ENCODE results near the gene SOX30. TPM values are rescaled to one million over a fixed set of nuclear protein-coding genes. Genes with fewer than 3 reads are reported as not detected.
A peak's percentile ranks its signal among the peaks of the same experiment; 100 is the strongest.

The SOX30 gene
- total RNA-seq, 3 donors from 2014 or later = 0.22 to 0.29 (median 0.29) TPM

- no peak for ATAC-seq
- no peak for DNase-seq
- Histone ChIP-seq H3K4me1 (ENCODE audit: low read depth) (peaks cover 3% of the 10 kb centered on the region), H3K4me3 (peak overlapping the region; percentile 20), H3K36me3 (ENCODE audit: low read depth) (no peaks in the 10 kb centered on the region), H3K9me3 (no peaks in the 10 kb centered on the region)
- no peak for TF ChIP-seq CTCF (IDR thresholded peaks at IDR 0.05)
- intact Hi-C loops (cut with DNase I, micrococcal nuclease) = loop anchor here in 1 of 2 donors (10.0 kb wide), 1 partner anchor 64 kb away; no protein-coding TSS in a partner anchor
Observed at GRCh38 chr5:157650991-157651611, 1.1 kb downstream of the SOX30 start.

DNA sequence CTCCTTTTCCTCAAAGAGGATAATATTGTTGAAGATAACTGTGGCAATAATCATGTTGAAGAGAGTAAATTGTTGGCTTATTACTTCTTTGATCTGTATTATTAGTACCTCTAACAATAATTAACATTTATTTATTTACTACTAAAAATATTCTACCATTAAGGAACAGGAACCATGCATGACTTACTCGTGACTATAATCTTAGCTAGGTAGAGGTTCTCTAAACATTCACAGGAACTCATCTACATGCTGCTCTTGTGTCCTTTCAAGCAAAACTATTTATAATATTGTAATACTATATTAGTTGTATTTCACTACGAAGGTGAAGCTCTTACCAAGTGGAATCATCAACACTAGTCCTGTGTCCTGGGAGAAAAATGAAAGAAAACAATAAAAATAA lies 3.1 kb downstream of the SOX30 start:
- Histone ChIP-seq H3K4me3 (no peak overlapping the region), H3K36me3 (ENCODE audit: low read depth) (no peaks in the 10 kb centered on the region), H3K4me1 (ENCODE audit: low read depth) (peaks cover 3% of the 10 kb centered on the region), H3K9me3 (no peaks in the 10 kb centered on the region)
- ATAC-seq (no peak), DNase-seq (no peak)
- intact Hi-C loops (cut with DNase I, micrococcal nuclease) = no loop called here
- TF ChIP-seq CTCF (IDR thresholded peaks at IDR 0.05) = no peak

DNA sequence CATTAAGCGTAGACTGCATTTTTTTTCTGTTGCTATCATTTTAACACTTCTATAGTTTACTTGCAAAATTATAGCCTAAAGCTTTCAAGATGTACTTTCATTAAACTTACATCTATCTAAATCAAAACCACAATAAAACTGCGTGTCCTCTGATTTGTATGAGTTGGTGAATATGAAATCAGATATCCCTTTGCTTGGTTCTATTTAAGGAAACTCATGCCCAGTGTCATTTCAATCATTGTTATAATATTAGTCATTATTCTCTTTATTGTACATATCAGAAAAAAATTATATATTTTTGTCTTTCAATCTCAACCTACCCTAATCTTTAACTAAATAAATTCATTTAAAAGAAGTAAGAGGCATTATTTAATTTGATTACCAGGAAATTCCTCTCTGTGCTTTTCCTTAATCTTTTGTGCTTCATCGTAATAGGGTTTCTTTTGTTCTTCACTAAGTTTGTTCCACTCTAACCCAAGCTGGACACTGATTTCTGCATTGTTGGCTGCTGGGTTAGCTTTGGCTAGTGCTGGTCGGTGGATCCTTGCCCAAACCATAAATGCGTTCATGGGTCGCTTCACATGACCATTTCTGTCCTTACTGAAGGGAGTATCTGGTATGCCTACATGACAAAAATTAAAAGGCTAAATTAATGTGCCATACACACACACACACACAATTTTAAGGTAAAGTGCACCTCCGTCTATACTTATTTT lies 3.8 kb downstream of the SOX30 start:
- Histone ChIP-seq H3K4me3 (no peak overlapping the region), H3K4me1 (ENCODE audit: low read depth) (peaks cover 3% of the 10 kb centered on the region), H3K36me3 (ENCODE audit: low read depth) (no peaks in the 10 kb centered on the region), H3K9me3 (no peaks in the 10 kb centered on the region)
- intact Hi-C loops (cut with DNase I, micrococcal nuclease) = no loop called here
- no peak for ATAC-seq
- no peak for DNase-seq
- no peak for TF ChIP-seq CTCF (IDR thresholded peaks at IDR 0.05)

GRCh38 chr5:157640406-157641066 lies 11.7 kb downstream of the SOX30 start:
- ATAC-seq = no peak
- no peak for DNase-seq
- Histone ChIP-seq H3K36me3 (ENCODE audit: low read depth) (no peaks in the 10 kb centered on the region), H3K4me1 (ENCODE audit: low read depth) (no peaks in the 10 kb centered on the region), H3K4me3 (no peak overlapping the region), H3K9me3 (no peaks in the 10 kb centered on the region)
- intact Hi-C loops (cut with DNase I, micrococcal nuclease) = no loop called here
- TF ChIP-seq CTCF (IDR thresholded peaks at IDR 0.05) = no peak

GRCh38 chr5:157630341-157630740 lies 21.9 kb downstream of the SOX30 start:
- Histone ChIP-seq H3K4me1 (ENCODE audit: low read depth) (no peaks in the 10 kb centered on the region), H3K9me3 (peaks cover 5% of the 10 kb centered on the region), H3K4me3 (no peak overlapping the region), H3K36me3 (ENCODE audit: low read depth) (no peaks in the 10 kb centered on the region)
- ATAC-seq = no peak
- no peak for TF ChIP-seq CTCF (IDR thresholded peaks at IDR 0.05)
- intact Hi-C loops (cut with DNase I, micrococcal nuclease) = no loop called here
- no peak for DNase-seq

Measured in mucosa of descending colon (tissue), 3 donors.